MM.1S (cell line): ENCODE results near the gene ACSF3.

Experiments used
- DNase-seq: peaks from one replicate; pipeline ENCODE4 v3.0.0-alpha.2; 2015
- H2AFZ ChIP-seq: fragments of 300-600 bp; sonication (generic); 2 replicates; pipeline ENCODE4 v1.6.0; 2016; ENCODE audit warnings: antibody characterized with exemption, low read length
- H3F3A ChIP-seq: fragments of 300-600 bp; sonication (generic); 2 replicates; pipeline ENCODE4 v1.6.1; 2016; ENCODE audit warnings: mild to moderate bottlenecking, antibody characterized with exemption, low read length, moderate library complexity, mixed read lengths; ENCODE audit not compliant: insufficient read depth
- H3K27ac ChIP-seq: fragments of 300-600 bp; sonication (generic); 2 replicates; pipeline ENCODE4 v1.5.1; 2016; ENCODE audit warnings: mild to moderate bottlenecking, low read length
- H3K27me3 ChIP-seq: fragments of 300-600 bp; sonication (generic); replicated peaks from 2 replicates; pipeline ENCODE4 v1.6.0; 2016; ENCODE audit warnings: low read length; ENCODE audit not compliant: insufficient read depth
- H3K36me3 ChIP-seq: fragments of 300-600 bp; sonication (generic); replicated peaks from 2 replicates; pipeline ENCODE4 v1.6.1; 2016; ENCODE audit warnings: mild to moderate bottlenecking, low read length, mixed read lengths; ENCODE audit not compliant: insufficient read depth
- H3K4me1 ChIP-seq: fragments of 300-600 bp; sonication (generic); 2 replicates; pipeline ENCODE4 v1.6.1; 2016; ENCODE audit warnings: low read length, mixed read lengths
- H3K4me2 ChIP-seq: fragments of 300-600 bp; sonication (generic); 2 replicates; pipeline ENCODE4 v1.6.0; 2016; ENCODE audit warnings: low read depth, low read length
- H3K4me3 ChIP-seq: fragments of 300-600 bp; sonication (generic); 2 replicates; pipeline ENCODE4 v1.5.1; 2016; ENCODE audit warnings: low read length, mixed read lengths
- H3K79me2 ChIP-seq: fragments of 300-600 bp; sonication (generic); 2 replicates; pipeline ENCODE4 v1.6.1; 2016; ENCODE audit warnings: mixed run types, low read length, mixed read lengths
- H3K9ac ChIP-seq: fragments of 300-600 bp; sonication (generic); 2 replicates; pipeline ENCODE4 v1.6.1; 2016; ENCODE audit warnings: low read length, mixed read lengths
- H3K9me2 ChIP-seq: fragments of 300-600 bp; sonication (generic); replicated peaks from 2 replicates; pipeline ENCODE4 v1.6.1; 2016; ENCODE audit warnings: mild to moderate bottlenecking, low read length, mixed read lengths; ENCODE audit not compliant: insufficient read depth
- H3K9me3 ChIP-seq: fragments of 300-600 bp; sonication (generic); replicated peaks from 2 replicates; pipeline ENCODE4 v1.6.1; 2016; ENCODE audit warnings: mild to moderate bottlenecking, low read length, mixed read lengths; ENCODE audit not compliant: insufficient read depth
- H4K20me1 ChIP-seq: fragments of 300-600 bp; sonication (generic); 2 replicates; pipeline ENCODE4 v1.6.1; 2016; ENCODE audit warnings: mild to moderate bottlenecking, low read length, moderate library complexity, mixed read lengths; ENCODE audit not compliant: insufficient read depth
- EZH2 ChIP-seq: fragments of 300-600 bp; sonication (generic); optimal IDR thresholded peaks from 2 replicates; pipeline ENCODE3; 2017; ENCODE audit warnings: low read depth, mild to moderate bottlenecking, antibody characterized with exemption, low read length, mixed read lengths
- EZH2phosphoT487 ChIP-seq: fragments of 300-600 bp; sonication (generic); IDR thresholded peaks from 2 replicates; pipeline ENCODE4 v1.6.1; 2018; ENCODE audit warnings: antibody characterized with exemption, low read length
- TF ChIP-seq, protein P1 (sequence below): fragments of 300-600 bp; sonication (generic); IDR thresholded peaks from 2 replicates; pipeline ENCODE4 v1.5.1; 2016; ENCODE audit warnings: antibody characterized with exemption, low read length, mixed read lengths

Gene ACSF3

GRCh38 chr16:89170346-89171215 lies 76.9 kb downstream of the ACSF3 start:
- H3K4me1 ChIP-seq: no peaks in the 10 kb centered on the region
- H3K79me2 ChIP-seq: no peaks in the 10 kb centered on the region
- H3K27me3 ChIP-seq: 0 out of 2 replicates have a peak, but pooled peaks cover 7% of the 10 kb centered on the region
- DNase-seq: peak; percentile 53
- H3K9me2 ChIP-seq: no peaks in the 10 kb centered on the region
- peak overlapping the region; percentile 33 for H3K4me3 ChIP-seq
- no peak overlapping the region for H3K9ac ChIP-seq
- H3K4me2 ChIP-seq: peak overlapping the region; percentile 79
- no peaks in the 10 kb centered on the region for H3K36me3 ChIP-seq
- no peaks in the 10 kb centered on the region for H3K9me3 ChIP-seq
- H3F3A ChIP-seq: no peaks in the 10 kb centered on the region
- TF ChIP-seq, protein P1, sequence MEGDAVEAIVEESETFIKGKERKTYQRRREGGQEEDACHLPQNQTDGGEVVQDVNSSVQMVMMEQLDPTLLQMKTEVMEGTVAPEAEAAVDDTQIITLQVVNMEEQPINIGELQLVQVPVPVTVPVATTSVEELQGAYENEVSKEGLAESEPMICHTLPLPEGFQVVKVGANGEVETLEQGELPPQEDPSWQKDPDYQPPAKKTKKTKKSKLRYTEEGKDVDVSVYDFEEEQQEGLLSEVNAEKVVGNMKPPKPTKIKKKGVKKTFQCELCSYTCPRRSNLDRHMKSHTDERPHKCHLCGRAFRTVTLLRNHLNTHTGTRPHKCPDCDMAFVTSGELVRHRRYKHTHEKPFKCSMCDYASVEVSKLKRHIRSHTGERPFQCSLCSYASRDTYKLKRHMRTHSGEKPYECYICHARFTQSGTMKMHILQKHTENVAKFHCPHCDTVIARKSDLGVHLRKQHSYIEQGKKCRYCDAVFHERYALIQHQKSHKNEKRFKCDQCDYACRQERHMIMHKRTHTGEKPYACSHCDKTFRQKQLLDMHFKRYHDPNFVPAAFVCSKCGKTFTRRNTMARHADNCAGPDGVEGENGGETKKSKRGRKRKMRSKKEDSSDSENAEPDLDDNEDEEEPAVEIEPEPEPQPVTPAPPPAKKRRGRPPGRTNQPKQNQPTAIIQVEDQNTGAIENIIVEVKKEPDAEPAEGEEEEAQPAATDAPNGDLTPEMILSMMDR: no peak
- TF ChIP-seq EZH2phosphoT487: no peak
- TF ChIP-seq EZH2: no peak
- 0 out of 2 replicates have a peak overlapping the region, but pooled peaks have one; percentile 35 for H2AFZ ChIP-seq
- H4K20me1 ChIP-seq: no peaks in the 10 kb centered on the region
- no peak overlapping the region for H3K27ac ChIP-seq

GRCh38 chr16:89171216-89172170 lies 77.8 kb downstream of the ACSF3 start, which contains the start of gene CDH15:
TSS of gene CDH15 (plus strand) at chr16:89171748. CDS start at chr16:89171832, 84 bp downstream.
- no peaks in the 10 kb centered on the region for H3F3A ChIP-seq
- H3K9me3 ChIP-seq: no peaks in the 10 kb centered on the region
- DNase-seq: peak; percentile 93
- peak within 1 kb of the TSS; percentile 33 for H3K4me3 ChIP-seq
- TF ChIP-seq EZH2 (no peak), EZH2phosphoT487 (no peak)
- TF ChIP-seq, protein P1: no peak
- H3K4me2 ChIP-seq: peak within 1 kb of the TSS; percentile 79
- H3K9me2 ChIP-seq: no peaks in the 10 kb centered on the region
- no peaks in the 10 kb centered on the region for H3K36me3 ChIP-seq
- H3K79me2 ChIP-seq: no peaks in the 10 kb centered on the region
- 0 out of 2 replicates have a peak within 1 kb of the TSS, but pooled peaks have one; percentile 35 for H2AFZ ChIP-seq
- no peak within 1 kb of the TSS for H3K27ac ChIP-seq
- 0 out of 2 replicates have a peak, but pooled peaks cover 7% of the 10 kb centered on the region for H3K27me3 ChIP-seq
- H3K9ac ChIP-seq: no peak within 1 kb of the TSS
- H4K20me1 ChIP-seq: no peaks in the 10 kb centered on the region
- no peaks in the 10 kb centered on the region for H3K4me1 ChIP-seq

GRCh38 chr16:89172171-89172527 lies 78.5 kb downstream of the ACSF3 start:
- Histone ChIP-seq H2AFZ (no peak overlapping the region), H3K4me2 (no peak overlapping the region; the same call in 1 of the 2 replicates), H3K36me3 (no peaks in the 10 kb centered on the region), H3K27ac (no peak overlapping the region), H3K4me3 (no peak overlapping the region; the same call in 1 of the 2 replicates), H3K9me3 (no peaks in the 10 kb centered on the region), H3K9me2 (no peaks in the 10 kb centered on the region), H3K79me2 (no peaks in the 10 kb centered on the region), H3K4me1 (no peaks in the 10 kb centered on the region), H3K27me3 (peaks cover 9% of the 10 kb centered on the region; the same call in 1 of the 2 replicates), H3K9ac (no peak overlapping the region), H4K20me1 (no peaks in the 10 kb centered on the region), H3F3A (no peaks in the 10 kb centered on the region)
- no peak for DNase-seq
- TF ChIP-seq EZH2: no peak
- TF ChIP-seq, protein P1: no peak
- TF ChIP-seq EZH2phosphoT487: no peak
